ENCODE data around the gene TMEM176A.

Gene TMEM176A

GRCh38 chr7:150778014-150778737 is 22.4 kb upstream of the TMEM176A start:
- Histone ChIP-seq H3K4me3 (ENCODE audit: low read length) (no peak overlapping the region), H3K4me1 (ENCODE audit: control insufficient read depth, insufficient read depth, low read length) (peaks cover 15% of the 10 kb centered on the region), H3K36me3 (ENCODE audit: control insufficient read depth, insufficient read depth, low read length) (no peaks in the 10 kb centered on the region), H3K27me3 (ENCODE audit: control insufficient read depth, insufficient read depth, low read length) (no peaks in the 10 kb centered on the region), H3K9me3 (ENCODE audit: control insufficient read depth, low read length) (no peaks in the 10 kb centered on the region), H3K9ac (ENCODE audit: low read length) (no peak overlapping the region)

GRCh38 chr7:150778738-150779301 is 21.7 kb upstream of the TMEM176A start:
- Histone ChIP-seq H3K27me3 (ENCODE audit: control insufficient read depth, insufficient read depth, low read length) (no peaks in the 10 kb centered on the region), H3K4me3 (ENCODE audit: low read length) (no peak overlapping the region), H3K4me1 (ENCODE audit: control insufficient read depth, insufficient read depth, low read length) (peaks cover 16% of the 10 kb centered on the region), H3K9ac (ENCODE audit: low read length) (no peak overlapping the region), H3K9me3 (ENCODE audit: control insufficient read depth, low read length) (no peaks in the 10 kb centered on the region), H3K36me3 (ENCODE audit: control insufficient read depth, insufficient read depth, low read length) (no peaks in the 10 kb centered on the region)

GRCh38 chr7:150780292-150780691 is 20.3 kb upstream of the TMEM176A start:
- no peak overlapping the region for H3K4me3 ChIP-seq (ENCODE audit: low read length)
- H3K9me3 ChIP-seq (ENCODE audit: control insufficient read depth, low read length): no peaks in the 10 kb centered on the region
- peak overlapping the region; percentile 18 for H3K9ac ChIP-seq (ENCODE audit: low read length)
- H3K27me3 ChIP-seq (ENCODE audit: control insufficient read depth, insufficient read depth, low read length): no peaks in the 10 kb centered on the region
- H3K36me3 ChIP-seq (ENCODE audit: control insufficient read depth, insufficient read depth, low read length): no peaks in the 10 kb centered on the region
- peaks cover 30% of the 10 kb centered on the region for H3K4me1 ChIP-seq (ENCODE audit: control insufficient read depth, insufficient read depth, low read length)

GRCh38 chr7:150781103-150781502 is 19.5 kb upstream of the TMEM176A start:
- Histone ChIP-seq H3K36me3 (ENCODE audit: control insufficient read depth, insufficient read depth, low read length) (no peaks in the 10 kb centered on the region), H3K9me3 (ENCODE audit: control insufficient read depth, low read length) (no peaks in the 10 kb centered on the region), H3K4me3 (ENCODE audit: low read length) (no peak overlapping the region), H3K9ac (ENCODE audit: low read length) (peak overlapping the region; percentile 18), H3K4me1 (ENCODE audit: control insufficient read depth, insufficient read depth, low read length) (peaks cover 33% of the 10 kb centered on the region), H3K27me3 (ENCODE audit: control insufficient read depth, insufficient read depth, low read length) (no peaks in the 10 kb centered on the region)

GRCh38 chr7:150781961-150782360 is 18.6 kb upstream of the TMEM176A start:
- Histone ChIP-seq H3K9ac (ENCODE audit: low read length) (no peak overlapping the region), H3K36me3 (ENCODE audit: control insufficient read depth, insufficient read depth, low read length) (no peaks in the 10 kb centered on the region), H3K4me3 (ENCODE audit: low read length) (no peak overlapping the region), H3K9me3 (ENCODE audit: control insufficient read depth, low read length) (no peaks in the 10 kb centered on the region), H3K27me3 (ENCODE audit: control insufficient read depth, insufficient read depth, low read length) (no peaks in the 10 kb centered on the region), H3K4me1 (ENCODE audit: control insufficient read depth, insufficient read depth, low read length) (peaks cover 33% of the 10 kb centered on the region)

GRCh38 chr7:150784120-150784736 is 16.3 kb upstream of the TMEM176A start:
- H3K4me1 ChIP-seq (ENCODE audit: control insufficient read depth, insufficient read depth, low read length): peaks cover 53% of the 10 kb centered on the region

GRCh38 chr7:150784954-150785353 is 15.6 kb upstream of the TMEM176A start:
- Histone ChIP-seq H3K9me3 (ENCODE audit: control insufficient read depth, low read length) (no peaks in the 10 kb centered on the region), H3K4me3 (ENCODE audit: low read length) (no peak overlapping the region), H3K4me1 (ENCODE audit: control insufficient read depth, insufficient read depth, low read length) (peaks cover 54% of the 10 kb centered on the region), H3K9ac (ENCODE audit: low read length) (peak overlapping the region; percentile 25), H3K36me3 (ENCODE audit: control insufficient read depth, insufficient read depth, low read length) (no peaks in the 10 kb centered on the region), H3K27me3 (ENCODE audit: control insufficient read depth, insufficient read depth, low read length) (no peaks in the 10 kb centered on the region)

More at GRCh38 chr7:150784120-150784736, 16.3 kb upstream of the TMEM176A start:
- peak overlapping the region; percentile 25 for H3K9ac ChIP-seq (ENCODE audit: low read length)
- H3K36me3 ChIP-seq (ENCODE audit: control insufficient read depth, insufficient read depth, low read length): no peaks in the 10 kb centered on the region
- no peak overlapping the region for H3K4me3 ChIP-seq (ENCODE audit: low read length)
- no peaks in the 10 kb centered on the region for H3K27me3 ChIP-seq (ENCODE audit: control insufficient read depth, insufficient read depth, low read length)
- no peaks in the 10 kb centered on the region for H3K9me3 ChIP-seq (ENCODE audit: control insufficient read depth, low read length)

- H3K9ac ChIP-seq (ENCODE audit: low read length): peak overlapping the region; percentile 1
Observed at GRCh38 chr7:150787321-150788281, 13.0 kb upstream of the TMEM176A start.

GRCh38 chr7:150788474-150789269 is 11.9 kb upstream of the TMEM176A start:
- Histone ChIP-seq H3K4me1 (ENCODE audit: control insufficient read depth, insufficient read depth, low read length) (peaks cover 39% of the 10 kb centered on the region), H3K36me3 (ENCODE audit: control insufficient read depth, insufficient read depth, low read length) (no peaks in the 10 kb centered on the region), H3K27me3 (ENCODE audit: control insufficient read depth, insufficient read depth, low read length) (no peaks in the 10 kb centered on the region), H3K9me3 (ENCODE audit: control insufficient read depth, low read length) (no peaks in the 10 kb centered on the region), H3K4me3 (ENCODE audit: low read length) (no peak overlapping the region), H3K9ac (ENCODE audit: low read length) (peak overlapping the region; percentile 1)

More at GRCh38 chr7:150787321-150788281, 13.0 kb upstream of the TMEM176A start:
- no peaks in the 10 kb centered on the region for H3K9me3 ChIP-seq (ENCODE audit: control insufficient read depth, low read length)
- H3K4me1 ChIP-seq (ENCODE audit: control insufficient read depth, insufficient read depth, low read length): peaks cover 39% of the 10 kb centered on the region
- no peaks in the 10 kb centered on the region for H3K27me3 ChIP-seq (ENCODE audit: control insufficient read depth, insufficient read depth, low read length)
- H3K36me3 ChIP-seq (ENCODE audit: control insufficient read depth, insufficient read depth, low read length): no peaks in the 10 kb centered on the region
- no peak overlapping the region for H3K4me3 ChIP-seq (ENCODE audit: low read length)

- no peaks in the 10 kb centered on the region for H3K27me3 ChIP-seq (ENCODE audit: control insufficient read depth, insufficient read depth, low read length)
- H3K4me3 ChIP-seq (ENCODE audit: low read length): no peak overlapping the region
- H3K9me3 ChIP-seq (ENCODE audit: control insufficient read depth, low read length): no peaks in the 10 kb centered on the region
- H3K36me3 ChIP-seq (ENCODE audit: control insufficient read depth, insufficient read depth, low read length): no peaks in the 10 kb centered on the region
- peaks cover 21% of the 10 kb centered on the region for H3K4me1 ChIP-seq (ENCODE audit: control insufficient read depth, insufficient read depth, low read length)
- H3K9ac ChIP-seq (ENCODE audit: low read length): no peak overlapping the region
Observed at GRCh38 chr7:150790416-150791075, 10.0 kb upstream of the TMEM176A start.

GRCh38 chr7:150791304-150791703 is 9.3 kb upstream of the TMEM176A start:
- Histone ChIP-seq H3K9me3 (ENCODE audit: control insufficient read depth, low read length) (no peaks in the 10 kb centered on the region), H3K27me3 (ENCODE audit: control insufficient read depth, insufficient read depth, low read length) (no peaks in the 10 kb centered on the region), H3K4me3 (ENCODE audit: low read length) (no peak overlapping the region), H3K4me1 (ENCODE audit: control insufficient read depth, insufficient read depth, low read length) (peaks cover 20% of the 10 kb centered on the region), H3K9ac (ENCODE audit: low read length) (no peak overlapping the region), H3K36me3 (ENCODE audit: control insufficient read depth, insufficient read depth, low read length) (no peaks in the 10 kb centered on the region)

Data from mucosa of stomach (tissue), 1 donor.